ENCODE measurements around the gene GFY.
"Not testable (repeated sequence)": the region's sequence is repeated elsewhere in the genome, so short reads cannot be mapped to it uniquely, and the experiment has no call there.

The GFY gene

DNA sequence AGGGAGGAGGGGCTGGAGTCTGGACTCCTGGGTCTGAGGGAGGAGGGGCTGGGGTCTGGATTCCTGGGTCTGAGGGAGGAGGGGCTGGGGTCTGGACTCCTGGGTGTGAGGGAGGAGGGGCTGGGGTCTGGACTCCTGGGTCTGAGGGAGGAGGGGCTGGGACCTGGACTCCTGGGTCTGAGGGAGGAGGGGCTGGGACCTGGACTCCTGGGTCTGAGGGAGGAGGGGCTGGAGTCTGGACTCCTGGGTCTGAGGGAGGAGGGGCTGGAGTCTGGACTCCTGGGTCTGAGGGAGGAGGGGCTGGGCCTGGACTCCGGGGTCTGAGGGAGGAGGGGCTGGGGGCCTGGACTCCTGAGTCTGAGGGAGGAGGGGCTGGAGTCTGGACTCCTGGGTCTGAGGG lies 35.9 kb downstream of the GFY start:
- not testable (repeated sequence) for H2AFZ ChIP-seq (ENCODE audit: low read length); H3K27me3 ChIP-seq (ENCODE audit: control insufficient read depth in 3 of 3, insufficient read depth in 3 of 3, low read depth in 1 of 3, low read length in 3 of 3); H2AK5ac ChIP-seq (ENCODE audit: low read depth, low read length); H4K8ac ChIP-seq (ENCODE audit: low read depth, low read length); H3K4ac ChIP-seq (ENCODE audit: low read length); H3K79me1 ChIP-seq (ENCODE audit: low read depth, low read length); H3K14ac ChIP-seq (ENCODE audit: low read length); H3K18ac ChIP-seq (ENCODE audit: low read length); H2BK12ac ChIP-seq (ENCODE audit: low read length); H3K4me1 ChIP-seq (ENCODE audit: control insufficient read depth in 2 of 2, insufficient read depth in 1 of 2, low read depth in 1 of 2, low read length in 2 of 2); H3K4me3 ChIP-seq (ENCODE audit: low read length in 2 of 2); H3K4me2 ChIP-seq (ENCODE audit: insufficient read depth, low read length, poor library complexity, severe bottlenecking); H2BK120ac ChIP-seq (ENCODE audit: low read depth, low read length); H3K9ac ChIP-seq (ENCODE audit: low read depth, low read length, poor library complexity); H3K9me3 ChIP-seq (replicated peaks in 1 of 2; ENCODE audit: control insufficient read depth in 2 of 2, insufficient read depth in 1 of 2, low read depth in 1 of 2, low read length in 2 of 2); H4K91ac ChIP-seq (ENCODE audit: low read depth, low read length, poor library complexity); DNase-seq (ENCODE audit: low spot score); H3K27ac ChIP-seq (replicated peaks; ENCODE audit: low read length); H2BK15ac ChIP-seq (ENCODE audit: low read length); H3K23ac ChIP-seq (ENCODE audit: low read depth, low read length, poor library complexity); H2BK5ac ChIP-seq (ENCODE audit: low read length)
- peaks cover 9 to 57% of the 10 kb centered on the region in 2 donors for H3K36me3 ChIP-seq (replicated peaks in 1 of 2; ENCODE audit: control insufficient read depth in 2 of 2, insufficient read depth in 2 of 2, low read length in 2 of 2)
- WGBS, 2 donors (ENCODE audit: extremely low coverage in 2 of 2, insufficient read length in 2 of 2, insufficient replicate concordance in 1 of 2) = no CpG with 5 or more reads among the region's 1 CpG

DNA sequence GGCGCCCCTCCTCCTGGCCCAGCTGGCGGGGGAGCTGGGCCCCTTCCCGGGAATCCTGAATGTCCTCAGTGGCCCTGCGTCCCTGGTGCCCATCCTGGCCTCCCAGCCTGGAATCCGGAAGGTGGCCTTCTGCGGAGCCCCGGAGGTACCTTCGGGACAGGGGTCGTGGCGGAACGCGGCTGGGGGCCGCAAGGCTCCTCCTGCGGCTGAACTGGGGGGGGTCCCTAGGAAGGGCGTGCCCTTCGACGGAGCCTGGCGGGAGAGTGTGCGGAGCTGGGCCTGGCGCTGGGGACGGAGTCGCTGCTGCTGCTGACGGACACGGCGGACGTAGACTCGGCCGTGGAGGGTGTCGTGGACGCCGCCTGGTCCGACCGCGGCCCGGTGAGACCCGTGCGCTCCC lies 36.5 kb downstream of the GFY start:
- Histone ChIP-seq H3K79me1 (ENCODE audit: low read depth, low read length) (no peaks in the 10 kb centered on the region), H3K27me3 (ENCODE audit: control insufficient read depth in 3 of 3, insufficient read depth in 3 of 3, low read depth in 1 of 3, low read length in 3 of 3) (no peaks in the 10 kb centered on the region), H2BK15ac (ENCODE audit: low read length) (no peak overlapping the region), H3K4me2 (ENCODE audit: insufficient read depth, low read length, poor library complexity, severe bottlenecking) (no peak overlapping the region), H2AFZ (ENCODE audit: low read length) (no peak overlapping the region), H2AK5ac (ENCODE audit: low read depth, low read length) (no peak overlapping the region), H3K36me3 (replicated peaks in 1 of 2; ENCODE audit: control insufficient read depth in 2 of 2, insufficient read depth in 2 of 2, low read length in 2 of 2) (peaks cover 9 to 57% of the 10 kb centered on the region in 2 donors), H2BK120ac (ENCODE audit: low read depth, low read length) (no peak overlapping the region), H3K4ac (ENCODE audit: low read length) (no peak overlapping the region), H3K4me3 (ENCODE audit: low read length in 2 of 2) (no peak overlapping the region), H4K91ac (ENCODE audit: low read depth, low read length, poor library complexity) (no peak overlapping the region), H2BK5ac (ENCODE audit: low read length) (no peak overlapping the region), H3K18ac (ENCODE audit: low read length) (no peak overlapping the region), H3K14ac (ENCODE audit: low read length) (no peak overlapping the region), H3K23ac (ENCODE audit: low read depth, low read length, poor library complexity) (no peak overlapping the region), H3K9me3 (replicated peaks in 1 of 2; ENCODE audit: control insufficient read depth in 2 of 2, insufficient read depth in 1 of 2, low read depth in 1 of 2, low read length in 2 of 2) (no peaks in the 10 kb centered on the region), H3K9ac (ENCODE audit: low read depth, low read length, poor library complexity) (no peak overlapping the region), H3K27ac (replicated peaks; ENCODE audit: low read length) (no peak overlapping the region), H4K8ac (ENCODE audit: low read depth, low read length) (no peak overlapping the region), H3K4me1 (ENCODE audit: control insufficient read depth in 2 of 2, insufficient read depth in 1 of 2, low read depth in 1 of 2, low read length in 2 of 2) (no peaks in the 10 kb centered on the region), H2BK12ac (ENCODE audit: low read length) (no peak overlapping the region)
- WGBS, 2 donors (ENCODE audit: extremely low coverage in 2 of 2, insufficient read length in 2 of 2, insufficient replicate concordance in 1 of 2) = no CpG with 5 or more reads among the region's 37 CpGs
- DNase-seq (ENCODE audit: low spot score) = no peak

DNA sequence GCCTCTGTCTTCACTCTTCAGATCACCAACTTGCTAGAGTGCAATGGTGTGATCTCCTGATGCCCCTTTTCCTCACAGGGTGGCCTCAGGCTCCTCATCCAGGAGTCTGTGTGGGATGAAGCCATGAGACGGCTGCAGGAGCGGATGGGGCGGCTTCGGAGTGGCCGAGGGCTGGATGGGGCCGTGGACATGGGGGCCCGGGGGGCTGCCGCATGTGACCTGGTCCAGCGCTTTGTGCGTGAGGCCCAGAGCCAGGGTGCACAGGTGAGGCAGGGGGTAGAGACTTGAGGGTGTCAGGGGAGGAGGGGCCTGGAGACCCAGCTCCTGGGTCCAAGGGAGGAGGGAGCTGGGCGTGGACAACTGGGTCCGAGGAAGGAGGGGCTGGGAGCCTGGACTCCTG lies 37.3 kb downstream of the GFY start:
- no peak overlapping the region for H3K18ac ChIP-seq (ENCODE audit: low read length)
- no CpG with 5 or more reads among the region's 12 CpGs for WGBS, 2 donors (ENCODE audit: extremely low coverage in 2 of 2, insufficient read length in 2 of 2, insufficient replicate concordance in 1 of 2)
- no peak overlapping the region for H3K14ac ChIP-seq (ENCODE audit: low read length)
- H2AK5ac ChIP-seq (ENCODE audit: low read depth, low read length) = no peak overlapping the region
- no peak overlapping the region for H3K23ac ChIP-seq (ENCODE audit: low read depth, low read length, poor library complexity)
- H3K27ac ChIP-seq (replicated peaks; ENCODE audit: low read length) = no peak overlapping the region
- no peak overlapping the region for H3K4ac ChIP-seq (ENCODE audit: low read length)
- H2AFZ ChIP-seq (ENCODE audit: low read length) = no peak overlapping the region
- H2BK15ac ChIP-seq (ENCODE audit: low read length) = no peak overlapping the region
- no peaks in the 10 kb centered on the region for H3K79me1 ChIP-seq (ENCODE audit: low read depth, low read length)
- H3K9me3 ChIP-seq (replicated peaks in 1 of 2; ENCODE audit: control insufficient read depth in 2 of 2, insufficient read depth in 1 of 2, low read depth in 1 of 2, low read length in 2 of 2) = no peaks in the 10 kb centered on the region
- H3K36me3 ChIP-seq (replicated peaks in 1 of 2; ENCODE audit: control insufficient read depth in 2 of 2, insufficient read depth in 2 of 2, low read length in 2 of 2) = peaks cover 9 to 62% of the 10 kb centered on the region in 2 donors
- H3K4me1 ChIP-seq (ENCODE audit: control insufficient read depth in 2 of 2, insufficient read depth in 1 of 2, low read depth in 1 of 2, low read length in 2 of 2) = no peaks in the 10 kb centered on the region
- DNase-seq (ENCODE audit: low spot score) = no peak
- no peak overlapping the region for H3K4me2 ChIP-seq (ENCODE audit: insufficient read depth, low read length, poor library complexity, severe bottlenecking)
- H4K8ac ChIP-seq (ENCODE audit: low read depth, low read length) = no peak overlapping the region
- no peak overlapping the region for H2BK120ac ChIP-seq (ENCODE audit: low read depth, low read length)
- H2BK5ac ChIP-seq (ENCODE audit: low read length) = no peak overlapping the region
- no peaks in the 10 kb centered on the region for H3K27me3 ChIP-seq (ENCODE audit: control insufficient read depth in 3 of 3, insufficient read depth in 3 of 3, low read depth in 1 of 3, low read length in 3 of 3)
- no peak overlapping the region for H3K4me3 ChIP-seq (ENCODE audit: low read length in 2 of 2)
- H2BK12ac ChIP-seq (ENCODE audit: low read length) = no peak overlapping the region
- no peak overlapping the region for H4K91ac ChIP-seq (ENCODE audit: low read depth, low read length, poor library complexity)
- H3K9ac ChIP-seq (ENCODE audit: low read depth, low read length, poor library complexity) = no peak overlapping the region

DNA sequence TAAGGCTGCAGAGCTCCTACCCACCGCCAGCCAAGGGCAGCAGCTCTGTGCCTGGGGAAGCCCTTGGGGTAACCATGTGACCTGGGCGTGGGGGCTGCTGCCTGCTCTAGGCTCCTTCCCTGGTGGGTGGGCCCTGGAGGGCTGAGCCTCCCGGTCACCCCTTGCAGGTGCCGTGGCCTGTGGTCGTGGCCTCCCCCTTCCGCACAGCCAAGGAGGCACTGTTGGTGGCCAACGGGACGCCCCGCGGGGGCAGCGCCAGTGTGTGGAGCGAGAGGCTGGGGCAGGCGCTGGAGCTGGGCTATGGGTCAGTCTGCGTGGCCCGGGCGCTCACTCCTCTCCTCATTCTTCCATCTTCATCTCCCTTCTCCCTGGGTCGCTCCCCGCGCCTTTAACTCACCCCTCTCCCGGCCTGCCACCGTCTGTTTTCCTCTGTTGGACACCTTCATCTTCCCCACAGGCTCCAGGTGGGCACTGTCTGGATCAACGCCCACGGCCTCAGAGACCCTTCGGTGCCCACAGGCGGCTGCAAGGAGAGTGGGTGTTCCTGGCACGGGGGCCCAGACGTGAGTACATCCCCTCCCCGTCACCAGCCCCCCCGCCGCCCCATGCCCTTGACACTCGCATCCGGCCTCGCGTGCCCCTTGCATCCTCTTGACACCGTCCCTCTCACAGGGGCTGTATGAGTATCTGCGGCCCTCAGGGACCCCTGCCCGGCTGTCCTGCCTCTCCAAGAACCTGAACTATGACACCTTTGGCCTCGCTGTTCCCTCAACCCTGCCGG lies 39.0 kb downstream of the GFY start:
- Histone ChIP-seq H3K9me3 (replicated peaks in 1 of 2; ENCODE audit: control insufficient read depth in 2 of 2, insufficient read depth in 1 of 2, low read depth in 1 of 2, low read length in 2 of 2) (no peaks in the 10 kb centered on the region), H4K91ac (ENCODE audit: low read depth, low read length, poor library complexity) (no peak overlapping the region), H2BK15ac (ENCODE audit: low read length) (no peak overlapping the region), H2AFZ (ENCODE audit: low read length) (no peak overlapping the region), H3K36me3 (replicated peaks in 1 of 2; ENCODE audit: control insufficient read depth in 2 of 2, insufficient read depth in 2 of 2, low read length in 2 of 2) (peaks cover 5 to 68% of the 10 kb centered on the region in 2 donors), H2BK5ac (ENCODE audit: low read length) (no peak overlapping the region), H2AK5ac (ENCODE audit: low read depth, low read length) (no peak overlapping the region), H3K9ac (ENCODE audit: low read depth, low read length, poor library complexity) (no peak overlapping the region), H2BK12ac (ENCODE audit: low read length) (no peak overlapping the region), H3K4me3 (ENCODE audit: low read length in 2 of 2) (no peak overlapping the region), H3K4me2 (ENCODE audit: insufficient read depth, low read length, poor library complexity, severe bottlenecking) (no peak overlapping the region), H2BK120ac (ENCODE audit: low read depth, low read length) (no peak overlapping the region), H3K79me1 (ENCODE audit: low read depth, low read length) (no peaks in the 10 kb centered on the region), H3K18ac (ENCODE audit: low read length) (no peak overlapping the region), H3K23ac (ENCODE audit: low read depth, low read length, poor library complexity) (peak overlapping the region; percentile 43), H3K27me3 (ENCODE audit: control insufficient read depth in 3 of 3, insufficient read depth in 3 of 3, low read depth in 1 of 3, low read length in 3 of 3) (no peaks in the 10 kb centered on the region), H4K8ac (ENCODE audit: low read depth, low read length) (no peak overlapping the region), H3K4me1 (ENCODE audit: control insufficient read depth in 2 of 2, insufficient read depth in 1 of 2, low read depth in 1 of 2, low read length in 2 of 2) (peaks cover 3 to 4% of the 10 kb centered on the region in 2 donors), H3K4ac (ENCODE audit: low read length) (no peak overlapping the region), H3K14ac (ENCODE audit: low read length) (no peak overlapping the region), H3K27ac (replicated peaks; ENCODE audit: low read length) (no peak overlapping the region)
- WGBS, 2 donors (ENCODE audit: extremely low coverage in 2 of 2, insufficient read length in 2 of 2, insufficient replicate concordance in 1 of 2) = no CpG with 5 or more reads among the region's 39 CpGs
- DNase-seq (ENCODE audit: low spot score) = no peak
